ENCODE data around the gene KCTD1.

KCTD1 gene

DNA sequence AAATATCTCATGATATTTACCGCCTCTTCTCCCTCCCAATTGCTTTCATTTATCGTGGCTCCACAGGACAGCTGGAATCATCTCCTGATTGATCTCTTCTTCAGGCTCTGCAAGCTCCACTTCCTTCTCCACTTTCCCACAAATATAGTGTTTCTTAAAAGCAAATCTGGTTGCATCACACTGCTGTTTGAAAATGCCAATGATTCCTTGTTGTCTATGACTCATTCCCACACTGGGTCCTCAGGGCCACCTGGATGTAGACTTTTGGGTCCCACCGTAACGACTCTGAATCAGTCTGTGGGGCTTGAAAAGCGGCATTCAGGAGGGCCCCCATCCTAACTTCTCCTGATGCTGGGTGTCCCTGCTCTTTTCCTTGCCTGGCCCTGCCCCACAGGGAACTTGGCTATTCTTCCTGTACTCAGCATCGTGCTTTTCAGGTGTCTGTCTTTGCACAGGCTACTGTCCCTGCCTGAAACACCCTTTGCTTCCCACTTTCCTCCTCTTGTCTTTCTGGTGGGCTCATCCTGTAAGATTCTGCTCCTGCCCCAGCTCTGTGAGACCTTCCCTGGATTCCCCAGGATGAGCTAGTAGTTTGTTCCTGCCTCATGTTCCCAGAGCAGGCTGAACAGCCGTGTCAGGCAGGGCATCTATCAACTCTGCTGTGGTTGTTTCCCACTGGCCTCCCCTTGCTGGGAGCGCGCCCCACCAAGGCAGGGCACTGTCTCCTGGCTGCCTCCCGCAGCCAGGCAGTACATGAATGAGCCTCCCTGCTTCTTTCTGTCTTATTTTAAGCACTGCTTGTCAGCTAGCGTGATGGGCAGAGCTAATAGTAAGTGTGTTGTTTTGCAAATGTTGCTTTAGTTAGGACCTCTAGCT is 111.9 kb downstream of the KCTD1 start:
- H3K4me2 ChIP-seq (ENCODE audit: low read length), result no peak overlapping the region
- no peak overlapping the region for H3K4me3 ChIP-seq (ENCODE audit: low read length)
- TF ChIP-seq EZH2phosphoT487 (IDR thresholded peaks at IDR 0.05; ENCODE audit: low read depth), result no peak
- H3K9me3 ChIP-seq (ENCODE audit: insufficient read depth, low read length), result no peaks in the 10 kb centered on the region
- H3K27ac ChIP-seq (ENCODE audit: low read length), result no peak overlapping the region
- H3K27me3 ChIP-seq (ENCODE audit: low read depth, low read length), result peaks cover 17% of the 10 kb centered on the region; the same call in 1 of the 2 replicates
- H2AFZ ChIP-seq (ENCODE audit: low read depth, low read length), result no peak overlapping the region
- H3K36me3 ChIP-seq (replicated peaks; ENCODE audit: low read depth, low read length), result no peaks in the 10 kb centered on the region
- H3K9ac ChIP-seq (ENCODE audit: low read length), result no peak overlapping the region
- no peaks in the 10 kb centered on the region for H3K79me2 ChIP-seq (ENCODE audit: low read length)
- H4K20me1 ChIP-seq (ENCODE audit: insufficient read depth, low read length), result no peaks in the 10 kb centered on the region
- peaks cover 17% of the 10 kb centered on the region for H3K4me1 ChIP-seq (ENCODE audit: low read length)

GRCh38 chr18:26435415-26436095 is 112.8 kb downstream of the KCTD1 start:
- Histone ChIP-seq H3K9ac (ENCODE audit: low read length) (no peak overlapping the region), H3K79me2 (ENCODE audit: low read length) (no peaks in the 10 kb centered on the region), H3K9me3 (ENCODE audit: insufficient read depth, low read length) (no peaks in the 10 kb centered on the region), H3K4me2 (ENCODE audit: low read length) (no peak overlapping the region), H3K27me3 (ENCODE audit: low read depth, low read length) (peaks cover 15% of the 10 kb centered on the region; the same call in 1 of the 2 replicates), H2AFZ (ENCODE audit: low read depth, low read length) (no peak overlapping the region), H3K4me1 (ENCODE audit: low read length) (peaks cover 17% of the 10 kb centered on the region), H3K27ac (ENCODE audit: low read length) (no peak overlapping the region), H4K20me1 (ENCODE audit: insufficient read depth, low read length) (no peaks in the 10 kb centered on the region), H3K36me3 (replicated peaks; ENCODE audit: low read depth, low read length) (no peaks in the 10 kb centered on the region), H3K4me3 (ENCODE audit: low read length) (no peak overlapping the region)
- no peak for TF ChIP-seq EZH2phosphoT487 (IDR thresholded peaks at IDR 0.05; ENCODE audit: low read depth)
- TF ChIP-seq, protein P1, sequence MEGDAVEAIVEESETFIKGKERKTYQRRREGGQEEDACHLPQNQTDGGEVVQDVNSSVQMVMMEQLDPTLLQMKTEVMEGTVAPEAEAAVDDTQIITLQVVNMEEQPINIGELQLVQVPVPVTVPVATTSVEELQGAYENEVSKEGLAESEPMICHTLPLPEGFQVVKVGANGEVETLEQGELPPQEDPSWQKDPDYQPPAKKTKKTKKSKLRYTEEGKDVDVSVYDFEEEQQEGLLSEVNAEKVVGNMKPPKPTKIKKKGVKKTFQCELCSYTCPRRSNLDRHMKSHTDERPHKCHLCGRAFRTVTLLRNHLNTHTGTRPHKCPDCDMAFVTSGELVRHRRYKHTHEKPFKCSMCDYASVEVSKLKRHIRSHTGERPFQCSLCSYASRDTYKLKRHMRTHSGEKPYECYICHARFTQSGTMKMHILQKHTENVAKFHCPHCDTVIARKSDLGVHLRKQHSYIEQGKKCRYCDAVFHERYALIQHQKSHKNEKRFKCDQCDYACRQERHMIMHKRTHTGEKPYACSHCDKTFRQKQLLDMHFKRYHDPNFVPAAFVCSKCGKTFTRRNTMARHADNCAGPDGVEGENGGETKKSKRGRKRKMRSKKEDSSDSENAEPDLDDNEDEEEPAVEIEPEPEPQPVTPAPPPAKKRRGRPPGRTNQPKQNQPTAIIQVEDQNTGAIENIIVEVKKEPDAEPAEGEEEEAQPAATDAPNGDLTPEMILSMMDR (IDR thresholded peaks at IDR 0.05; ENCODE audit: low read depth, low read length), result no peak

GRCh38 chr18:26434887-26435286 is 113.5 kb downstream of the KCTD1 start:
- no peak overlapping the region for H2AFZ ChIP-seq (ENCODE audit: low read depth, low read length)
- H3K27ac ChIP-seq (ENCODE audit: low read length), result no peak overlapping the region
- H3K27me3 ChIP-seq (ENCODE audit: low read depth, low read length), result 0 out of 2 replicates have a peak, but pooled peaks cover 10% of the 10 kb centered on the region
- H3K9ac ChIP-seq (ENCODE audit: low read length), result no peak overlapping the region
- H3K4me1 ChIP-seq (ENCODE audit: low read length), result peaks cover 17% of the 10 kb centered on the region
- no peaks in the 10 kb centered on the region for H4K20me1 ChIP-seq (ENCODE audit: insufficient read depth, low read length)
- H3K4me3 ChIP-seq (ENCODE audit: low read length), result no peak overlapping the region
- no peaks in the 10 kb centered on the region for H3K79me2 ChIP-seq (ENCODE audit: low read length)
- no peaks in the 10 kb centered on the region for H3K9me3 ChIP-seq (ENCODE audit: insufficient read depth, low read length)
- H3K4me2 ChIP-seq (ENCODE audit: low read length), result no peak overlapping the region
- TF ChIP-seq EZH2phosphoT487 (IDR thresholded peaks at IDR 0.05; ENCODE audit: low read depth), result no peak
- TF ChIP-seq, protein P1 (IDR thresholded peaks at IDR 0.05; ENCODE audit: low read depth, low read length), result no peak
- no peaks in the 10 kb centered on the region for H3K36me3 ChIP-seq (replicated peaks; ENCODE audit: low read depth, low read length)

- Histone ChIP-seq H3K36me3 (replicated peaks; ENCODE audit: low read depth, low read length) (no peaks in the 10 kb centered on the region), H3K27ac (ENCODE audit: low read length) (no peak overlapping the region), H4K20me1 (ENCODE audit: insufficient read depth, low read length) (no peaks in the 10 kb centered on the region), H3K4me1 (ENCODE audit: low read length) (no peaks in the 10 kb centered on the region), H3K27me3 (ENCODE audit: low read depth, low read length) (0 out of 2 replicates have a peak, but pooled peaks cover under 1% of the 10 kb centered on the region), H3K4me3 (ENCODE audit: low read length) (no peak overlapping the region), H3K9me3 (ENCODE audit: insufficient read depth, low read length) (no peaks in the 10 kb centered on the region), H3K4me2 (ENCODE audit: low read length) (no peak overlapping the region), H3K79me2 (ENCODE audit: low read length) (no peaks in the 10 kb centered on the region), H3K9ac (ENCODE audit: low read length) (no peak overlapping the region), H2AFZ (ENCODE audit: low read depth, low read length) (no peak overlapping the region)
- no peak for TF ChIP-seq EZH2phosphoT487 (IDR thresholded peaks at IDR 0.05; ENCODE audit: low read depth)
- TF ChIP-seq, protein P1 (IDR thresholded peaks at IDR 0.05; ENCODE audit: low read depth, low read length), result no peak
These were observed 115.5 kb downstream of the KCTD1 start for GRCh38 chr18:26432651-26433424.
